NCI-H146 (cell line): Measurements from ENCODE around the gene RBBP8.
"Not testable (repeated sequence)": the region's sequence is repeated elsewhere in the genome, so short reads cannot be mapped to it uniquely, and the experiment has no call there.

Source experiments
- DNase-seq: peaks from one replicate; lab custom pipeline; 2025; lab: John Stamatoyannopoulos, UW

The RBBP8 gene

DNA sequence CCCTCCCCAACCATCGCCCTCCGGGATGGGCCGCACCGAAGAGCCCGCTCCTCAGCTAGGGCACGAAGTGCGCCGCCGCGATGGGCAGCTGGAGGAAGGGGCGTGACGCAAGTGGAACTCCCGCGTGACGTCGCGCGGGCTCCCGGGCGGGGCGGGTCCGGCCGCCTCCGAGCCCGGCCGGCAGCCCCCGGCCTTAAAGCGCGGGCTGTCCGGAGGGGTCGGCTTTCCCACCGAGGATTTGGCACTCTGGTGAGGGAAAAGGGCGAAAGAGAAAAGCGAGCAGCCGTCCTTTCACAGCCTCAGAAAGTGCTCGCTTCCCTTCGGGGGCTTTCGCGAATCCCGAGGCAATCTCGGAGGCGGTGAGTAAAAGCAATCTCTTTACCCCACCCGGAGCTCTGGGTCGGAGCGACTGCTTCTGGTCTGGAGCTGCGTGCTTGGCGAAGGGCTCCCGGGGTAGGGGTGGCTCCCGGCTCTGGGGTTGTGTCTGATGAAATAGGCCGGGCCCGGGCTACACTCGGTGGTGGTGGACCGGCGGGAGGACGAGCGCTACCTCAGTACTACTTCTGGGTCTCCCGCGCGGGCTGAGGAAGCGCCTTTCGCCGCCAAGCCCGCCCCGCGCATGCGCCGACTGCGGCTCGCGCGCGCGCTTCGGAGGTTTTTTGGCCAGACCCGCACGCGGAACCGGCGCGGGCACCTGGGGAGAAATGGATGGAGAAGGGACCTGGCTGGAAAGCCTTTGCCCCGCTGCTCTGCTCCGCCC lies at the start of gene RBBP8:
Gene RBBP8, plus strand, starts transcription at position 123 of the 760 bp plus-strand sequence. CDS start 3,524 bp downstream, outside the sequence.
- peak; percentile 97 for DNase-seq

- DNase-seq, result no peak
Measured at GRCh38 chr18:22883827-22884226, 49.3 kb upstream of the RBBP8 start.

- not testable (repeated sequence) for DNase-seq
Measured at GRCh38 chr18:22885694-22886093, 47.4 kb upstream of the RBBP8 start.

DNA sequence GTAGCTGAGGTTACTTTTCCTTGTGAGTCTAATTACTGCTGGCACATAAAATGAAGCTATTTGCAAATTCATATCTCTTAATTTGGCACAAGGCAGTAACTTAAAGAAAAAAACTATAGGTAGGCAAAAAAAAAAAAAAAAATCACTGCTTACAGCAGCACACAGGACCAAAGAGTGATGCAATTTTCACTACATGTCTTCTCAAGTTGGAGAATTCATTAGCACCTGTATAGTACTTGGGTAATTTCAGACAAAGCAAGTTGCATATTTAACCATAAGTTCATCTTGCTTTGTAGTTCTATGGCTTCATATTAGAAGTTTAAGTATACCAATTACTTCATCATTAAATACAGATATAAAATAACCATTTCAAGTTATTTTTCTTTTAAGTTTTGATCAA lies 33.7 kb upstream of the RBBP8 start:
- no peak for DNase-seq

DNA sequence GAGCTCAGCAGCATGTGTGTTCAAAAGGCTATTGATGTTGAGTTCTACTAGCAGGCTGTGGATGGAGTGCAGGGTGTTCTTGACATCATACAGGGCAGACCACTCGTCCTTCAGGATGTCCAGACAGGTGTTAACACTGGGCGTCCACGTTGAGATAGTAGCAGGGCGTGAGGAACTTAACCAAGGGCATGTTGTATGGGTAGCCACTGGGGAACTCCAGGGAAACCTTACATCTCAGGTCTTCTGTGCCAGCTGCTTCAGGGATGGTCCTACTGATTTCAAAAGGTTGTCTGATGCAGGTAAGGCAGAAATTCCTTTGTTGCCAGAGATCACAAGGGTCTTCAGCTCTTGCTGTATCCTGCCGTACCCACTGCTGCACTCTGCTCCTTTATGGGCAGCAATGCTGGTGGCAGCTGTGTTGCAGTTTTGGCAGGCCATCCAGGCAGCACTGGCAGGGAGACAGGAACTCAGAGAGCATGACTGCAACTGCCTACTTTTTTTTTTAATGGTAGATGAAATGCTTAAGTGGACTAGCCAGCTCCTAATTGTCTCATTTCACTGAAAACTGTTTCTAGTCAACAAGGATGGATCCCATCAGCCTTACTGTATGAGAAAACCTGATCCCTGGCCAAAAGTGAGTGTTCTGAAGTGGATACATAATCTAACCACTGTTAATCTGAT lies 32.4 kb upstream of the RBBP8 start:
- DNase-seq, result no peak

DNA sequence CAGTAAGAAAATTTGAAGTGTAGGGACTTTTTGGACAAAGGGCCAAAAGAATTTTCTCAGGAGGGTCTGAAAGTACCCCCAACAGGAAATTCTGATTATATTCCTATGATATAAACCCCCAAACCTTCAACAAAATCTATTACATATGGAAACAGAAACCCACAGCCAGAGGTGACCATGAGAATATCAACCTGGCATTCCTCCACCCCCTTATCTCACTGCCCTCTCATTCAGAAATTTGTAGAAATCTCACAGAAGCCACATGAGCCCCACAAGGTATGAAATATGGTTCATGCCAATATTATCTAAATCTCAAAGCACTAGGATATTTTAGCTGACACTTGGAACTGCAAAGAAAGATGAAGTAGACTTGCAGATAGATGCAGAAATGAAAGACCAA lies 31.0 kb upstream of the RBBP8 start:
- DNase-seq, result no peak

GRCh38 chr18:22903248-22903647 lies 29.9 kb upstream of the RBBP8 start:
- DNase-seq, result not testable (repeated sequence)

DNA sequence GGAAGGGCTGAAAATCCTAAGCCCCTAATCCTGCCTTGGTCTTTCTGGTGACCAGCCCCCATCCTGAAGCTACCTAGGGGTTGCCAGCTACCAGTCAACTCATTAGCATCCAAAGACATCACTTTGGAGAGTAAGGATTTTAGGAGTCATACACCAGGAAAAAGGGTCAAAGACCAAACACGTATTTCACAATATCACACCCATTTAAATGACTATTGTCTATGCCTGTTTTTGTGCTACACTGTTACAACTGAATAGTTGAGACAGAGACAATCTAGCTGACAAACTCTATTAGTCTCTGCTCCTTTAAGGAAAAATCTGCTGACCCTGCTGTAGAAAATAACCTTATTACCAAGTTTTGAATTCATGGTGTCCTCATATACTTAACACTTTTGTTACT lies 21.0 kb upstream of the RBBP8 start:
- no peak for DNase-seq

DNA sequence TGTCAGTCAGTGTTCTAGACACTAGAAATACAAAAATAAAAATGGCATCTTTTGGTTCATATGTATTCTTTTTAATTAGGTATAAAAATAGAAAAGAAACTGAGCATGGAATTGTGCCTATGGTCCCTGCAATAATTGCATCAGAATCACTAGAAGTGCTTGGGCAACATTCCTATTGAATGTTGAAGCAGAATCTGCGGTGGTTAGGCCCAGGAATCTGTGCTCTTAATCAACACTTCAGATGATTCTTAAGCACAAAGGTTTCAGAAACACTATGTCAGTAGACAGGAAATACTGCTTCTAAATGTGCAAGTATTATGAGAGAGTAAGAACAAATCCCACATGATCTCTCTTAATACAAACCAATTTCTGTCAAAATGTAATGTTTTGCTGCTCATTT lies 20.3 kb upstream of the RBBP8 start:
- no peak for DNase-seq

- peak; percentile 12 for DNase-seq
Measured at GRCh38 chr18:22913861-22914260, 19.3 kb upstream of the RBBP8 start.

- no peak for DNase-seq
Measured at GRCh38 chr18:22914633-22915032, 18.5 kb upstream of the RBBP8 start.

GRCh38 chr18:22915337-22915736 lies 17.8 kb upstream of the RBBP8 start:
- no peak for DNase-seq

- peak; percentile 31 for DNase-seq
Measured at GRCh38 chr18:22921772-22922171, 11.4 kb upstream of the RBBP8 start.

DNA sequence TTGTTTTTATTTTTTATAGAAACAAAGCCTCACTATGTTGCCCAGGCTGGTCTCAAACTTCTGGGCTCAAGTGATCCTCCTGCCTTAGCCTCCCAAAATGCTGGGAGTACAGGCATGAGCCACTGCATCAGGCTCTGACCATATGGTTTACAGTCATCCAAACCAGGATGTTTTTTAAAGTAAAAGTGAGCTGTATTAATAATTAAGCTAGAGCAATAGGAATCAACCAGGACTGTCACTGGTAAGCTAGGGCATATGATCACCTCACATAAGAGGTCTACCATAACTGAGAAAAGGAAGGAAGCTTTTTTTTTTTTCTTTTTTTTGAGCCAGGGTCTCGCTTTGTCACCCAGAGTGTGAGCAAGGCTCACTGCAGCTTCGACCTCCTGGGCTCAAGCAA lies 8.5 kb upstream of the RBBP8 start:
- no peak for DNase-seq

- DNase-seq, result no peak
Measured at GRCh38 chr18:22926454-22926853, 6.7 kb upstream of the RBBP8 start.

GRCh38 chr18:22928339-22928738 lies 4.8 kb upstream of the RBBP8 start:
- no peak for DNase-seq

GRCh38 chr18:22930089-22930713 lies 2.9 kb upstream of the RBBP8 start:
- peak; percentile 72 for DNase-seq

DNA sequence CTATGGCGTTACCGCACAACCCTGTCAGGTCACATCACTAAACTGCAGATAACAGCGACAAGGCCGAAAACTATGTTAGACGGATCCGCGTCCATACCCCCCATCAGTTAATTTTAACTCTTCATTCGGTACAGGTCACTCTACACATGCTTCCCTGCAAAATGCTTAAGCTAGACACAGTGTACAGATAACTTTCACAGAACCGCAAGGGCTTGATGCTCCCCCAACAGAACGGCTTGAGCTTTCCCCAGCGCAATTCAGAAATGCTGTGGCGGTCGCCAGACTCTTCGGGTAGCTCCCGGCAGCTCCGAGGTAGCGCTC lies 283 bp upstream of the RBBP8 start:
- DNase-seq, result no peak

- no peak for DNase-seq
Measured at GRCh38 chr18:22933966-22934423, 867 bp downstream of the RBBP8 start.

GRCh38 chr18:22934789-22935188 lies 1.7 kb downstream of the RBBP8 start:
- no peak for DNase-seq

DNA sequence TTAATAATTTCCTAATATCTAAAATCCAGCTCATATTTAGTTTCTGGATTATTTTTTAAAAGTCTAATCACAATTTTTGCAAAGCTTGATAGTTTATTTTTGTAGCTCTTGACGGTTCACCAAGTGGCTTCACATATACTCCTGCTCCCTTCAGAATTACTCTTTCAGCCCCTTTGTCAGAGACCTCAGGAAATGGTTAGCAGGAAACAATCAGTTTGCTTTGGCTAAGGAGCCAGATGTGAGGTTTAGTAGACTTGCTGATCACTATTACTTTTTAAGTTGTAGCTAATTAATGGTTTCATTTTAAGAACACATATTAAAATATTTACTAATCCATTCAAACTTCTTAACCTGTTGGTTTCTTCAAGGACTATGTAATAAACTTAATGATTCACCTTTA lies 2.3 kb downstream of the RBBP8 start:
- DNase-seq, result no peak

DNA sequence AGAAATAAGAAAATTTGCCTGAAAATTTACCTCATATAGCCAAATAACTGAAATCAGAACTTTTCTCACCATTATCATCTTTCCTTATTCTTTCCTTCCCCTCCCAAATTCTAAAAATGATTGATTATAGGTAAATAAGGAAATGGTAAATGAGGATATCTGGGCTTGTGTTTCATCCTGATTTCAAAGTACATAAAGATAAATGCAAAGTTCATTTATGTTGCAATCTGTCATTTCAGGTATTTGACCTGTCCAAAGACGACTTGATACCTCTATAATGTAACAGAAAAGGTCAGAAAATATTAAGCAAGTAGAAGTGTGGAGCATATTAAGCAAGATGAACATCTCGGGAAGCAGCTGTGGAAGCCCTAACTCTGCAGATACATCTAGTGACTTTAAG lies 3.4 kb downstream of the RBBP8 start:
- no peak for DNase-seq

GRCh38 chr18:22939649-22940048 lies 6.5 kb downstream of the RBBP8 start:
- DNase-seq, result no peak
